DND-41 (cell line): ENCODE data around the gene PXMP4.
A peak's percentile ranks its signal among the peaks of the same experiment; 100 is the strongest.

ENCODE experiments used
- ATAC-seq: fragments of 200-7000 bp; cut with Tn5 transposase; 3 replicates; pipeline ENCODE4 v1.9.1; 2021; ENCODE audit warnings: low read depth; ENCODE audit not compliant: insufficient read depth
- DNase-seq: peaks from one replicate; pipeline ENCODE4 v3.0.0-alpha.2; 2020
- H2AFZ ChIP-seq: 2 replicates; pipeline ENCODE4 v1.6.0; 2012; ENCODE audit warnings: low read depth, low read length
- H3K27ac ChIP-seq: 2 replicates; pipeline ENCODE4 v1.5.1; 2012; ENCODE audit warnings: low read length, inconsistent platforms
- H3K27me3 ChIP-seq: fragments of 200-600 bp; sonication (generic); 2 replicates; pipeline ENCODE4 v1.6.0; 2012; ENCODE audit warnings: low read length, mild to moderate bottlenecking, inconsistent platforms; ENCODE audit not compliant: insufficient read depth, poor library complexity
- H3K36me3 ChIP-seq: 2 replicates; pipeline ENCODE4 v1.5.1; 2012; ENCODE audit warnings: low read length, inconsistent platforms; ENCODE audit not compliant: insufficient read depth
- H3K4me1 ChIP-seq: 2 replicates; pipeline ENCODE4 v1.5.1; 2012; ENCODE audit warnings: mild to moderate bottlenecking, low read length; ENCODE audit not compliant: insufficient read depth
- H3K4me2 ChIP-seq: 2 replicates; pipeline ENCODE4 v1.6.0; 2012; ENCODE audit warnings: mild to moderate bottlenecking, moderate library complexity, low read length, inconsistent platforms; ENCODE audit not compliant: insufficient read depth
- H3K4me3 ChIP-seq, 2 experiments: fragments of 200-600 bp in 1 of 2; shearing (Covaris generic) in 1 of 2; 2 replicates each; pipeline ENCODE4 v1.5.1; 2012 to 2016; ENCODE audit warnings: inconsistent platforms in 2 of 2, low read length in 2 of 2, mild to moderate bottlenecking in 2 of 2, low read depth in 1 of 2, moderate library complexity in 1 of 2
- H3K79me2 ChIP-seq: 2 replicates; pipeline ENCODE4 v1.6.0; 2012; ENCODE audit warnings: low read length, inconsistent platforms; ENCODE audit not compliant: insufficient read depth
- H3K9ac ChIP-seq: 2 replicates; pipeline ENCODE4 v1.6.0; 2012; ENCODE audit warnings: low read depth, mild to moderate bottlenecking, inconsistent platforms, low read length, moderate library complexity
- H3K9me3 ChIP-seq: 2 replicates; pipeline ENCODE4 v1.5.1; 2012; ENCODE audit warnings: low read length, moderate library complexity, mild to moderate bottlenecking, inconsistent platforms; ENCODE audit not compliant: insufficient read depth, severe bottlenecking
- H4K20me1 ChIP-seq: 2 replicates; pipeline ENCODE4 v1.6.0; 2012; ENCODE audit warnings: low read length; ENCODE audit not compliant: insufficient read depth
- CTCF ChIP-seq: IDR thresholded peaks from 2 replicates; pipeline ENCODE4 v1.5.1; 2012; ENCODE audit warnings: borderline replicate concordance, low read length, moderate library complexity, mild to moderate bottlenecking; ENCODE audit not compliant: poor library complexity, severe bottlenecking; ENCODE audit errors: extremely low read depth
- EZH2 ChIP-seq: IDR thresholded peaks from 3 replicates; pipeline ENCODE4 v1.6.1; 2012; ENCODE audit warnings: borderline replicate concordance, low read depth, mild to moderate bottlenecking, moderate library complexity, low read length, inconsistent platforms; ENCODE audit not compliant: severe bottlenecking

The PXMP4 gene

DNA sequence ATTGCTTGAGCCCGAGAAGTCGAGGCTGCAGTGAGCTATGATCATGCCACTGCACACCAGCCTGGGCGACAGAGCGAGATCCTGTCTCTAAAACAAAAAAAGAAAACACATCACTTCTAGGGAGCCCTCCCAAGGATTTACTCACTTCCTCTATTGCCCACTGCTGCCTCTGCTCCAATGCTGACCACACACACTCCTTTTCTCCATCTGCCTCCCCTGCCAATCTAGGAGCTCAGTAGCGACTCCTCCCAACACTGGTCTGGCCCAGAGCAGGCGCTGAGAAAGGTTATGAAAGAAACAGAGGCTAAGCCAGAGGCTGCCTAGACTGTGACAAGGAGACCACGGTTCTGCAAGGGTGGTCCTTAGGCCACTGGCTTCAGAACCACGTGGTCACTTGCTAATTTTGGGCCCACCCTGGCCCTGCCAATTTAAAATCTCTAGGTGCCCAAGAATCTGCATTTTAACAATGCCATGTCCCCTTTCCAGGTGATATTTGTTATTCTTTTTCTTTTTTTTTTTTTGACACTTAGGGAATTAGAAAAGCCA, 32.7 kb downstream of the PXMP4 start:
- Histone ChIP-seq H3K79me2 (peaks cover 37% of the 10 kb centered on the region), H3K4me2 (no peak overlapping the region), H3K27me3 (no peaks in the 10 kb centered on the region), H4K20me1 (peaks cover 31% of the 10 kb centered on the region), H3K36me3 (peaks cover 30% of the 10 kb centered on the region), H3K4me3 (no peak overlapping the region), H3K27ac (0 out of 2 replicates have a peak overlapping the region, but pooled peaks have one; percentile 9), H3K4me1 (peaks cover 58% of the 10 kb centered on the region), H2AFZ (peak overlapping the region; percentile 81; the same call in 1 of the 2 replicates), H3K9ac (no peak overlapping the region), H3K9me3 (no peaks in the 10 kb centered on the region)
- TF ChIP-seq CTCF (no peak), EZH2 (no peak)
- DNase-seq (no peak), ATAC-seq (no peak)

DNA sequence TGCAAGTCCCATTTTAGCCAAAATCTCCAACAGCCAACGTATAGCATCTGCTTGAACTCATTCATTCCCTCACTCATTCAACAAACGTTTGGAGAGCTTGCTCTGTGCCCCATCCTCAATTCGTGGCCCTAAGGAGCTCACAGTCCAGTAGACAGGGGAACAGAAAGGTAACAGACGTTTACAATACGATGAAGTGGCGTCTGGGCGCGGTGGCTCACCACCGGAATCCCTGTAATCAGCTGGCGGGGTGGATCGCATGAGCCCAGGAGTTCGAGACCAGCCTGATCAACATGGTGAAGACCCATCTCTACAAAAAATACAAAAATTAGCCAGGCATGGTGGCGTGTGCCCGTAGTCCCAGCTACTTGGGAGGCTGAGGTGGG, 33.1 kb downstream of the PXMP4 start:
- Histone ChIP-seq H3K9ac (peak overlapping the region; percentile 70), H3K9me3 (no peaks in the 10 kb centered on the region), H3K4me2 (peak overlapping the region; percentile 78), H3K36me3 (peaks cover 35% of the 10 kb centered on the region), H3K27me3 (no peaks in the 10 kb centered on the region), H3K4me1 (peaks cover 63% of the 10 kb centered on the region), H3K27ac (peak overlapping the region; percentile 66), H3K79me2 (peaks cover 41% of the 10 kb centered on the region), H2AFZ (peak overlapping the region; percentile 81), H3K4me3 (peak overlapping the region in 1 of 2 experiments; percentile 74; a peak in 3 of 4 replicates), H4K20me1 (peaks cover 36% of the 10 kb centered on the region)
- ATAC-seq: no peak
- no peak for DNase-seq
- TF ChIP-seq EZH2: no peak
- TF ChIP-seq CTCF: no peak

DNA sequence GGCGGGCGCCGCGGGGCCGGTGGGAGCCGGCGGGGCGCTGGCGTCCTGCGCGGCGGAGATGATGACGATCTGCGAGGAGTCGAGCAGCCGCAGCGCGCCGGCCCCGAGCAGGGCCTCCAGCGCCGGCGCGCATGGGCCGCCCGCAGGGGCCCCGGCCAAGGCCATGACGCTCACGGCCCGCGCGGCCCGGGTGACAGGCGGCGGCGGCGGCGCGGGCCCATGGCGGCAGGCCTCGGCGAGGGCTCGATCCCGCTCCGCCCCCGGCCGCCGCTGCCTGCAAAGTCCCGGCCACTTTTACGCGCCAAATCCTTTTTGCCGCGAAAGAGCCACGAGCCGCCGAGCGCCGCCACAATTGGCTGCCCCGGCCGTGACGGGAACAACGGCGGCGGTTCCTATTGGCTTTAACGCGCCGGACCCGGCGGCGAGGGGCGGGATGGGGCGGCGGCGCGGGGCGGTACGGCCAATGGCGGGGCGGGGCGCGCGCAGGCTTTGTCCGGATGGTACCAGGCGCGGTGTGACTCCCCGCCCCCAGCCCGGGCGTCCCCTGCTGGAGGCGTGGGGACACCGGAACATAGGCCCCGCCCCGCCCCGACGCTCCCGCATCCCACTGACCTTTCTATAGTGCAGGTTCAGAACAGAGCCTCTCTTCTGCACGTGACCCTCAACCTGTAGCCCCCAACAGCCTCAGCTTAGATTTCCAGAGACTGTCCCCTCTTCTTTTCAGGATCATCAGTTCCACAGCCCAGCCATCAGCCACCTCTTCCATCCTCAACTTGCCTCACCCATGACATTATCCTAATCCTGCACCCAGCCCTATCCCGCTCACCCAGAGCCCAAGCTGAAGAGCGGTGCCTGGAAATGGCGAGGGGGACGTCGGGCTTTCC, 33.8 kb downstream of the PXMP4 start, which contains the start of gene E2F1:
Gene E2F1, minus strand, starts transcription at position 286 of the 884 bp plus-strand sequence. Its CDS starts 121 bp downstream, at position 165.
- Histone ChIP-seq H3K4me2 (peak within 1 kb of the TSS; percentile 95), H3K9me3 (no peaks in the 10 kb centered on the region), H3K27me3 (no peaks in the 10 kb centered on the region), H3K4me1 (peaks cover 64% of the 10 kb centered on the region), H3K79me2 (peaks cover 48% of the 10 kb centered on the region), H2AFZ (peak within 1 kb of the TSS; percentile 81), H3K36me3 (peaks cover 40% of the 10 kb centered on the region), H3K9ac (peak within 1 kb of the TSS; percentile 70), H4K20me1 (peaks cover 42% of the 10 kb centered on the region), H3K4me3 (peak within 1 kb of the TSS; percentile 34 to 74), H3K27ac (peak within 1 kb of the TSS; percentile 78)
- TF ChIP-seq CTCF: peak; percentile 46
- TF ChIP-seq EZH2: no peak
- DNase-seq: peak; percentile 97
- peak; percentile 86 for ATAC-seq
